NCI-H2107 treated with DMSO at 0.1 percent for 48 hours (cell line): Measurements from ENCODE around the gene NFYC.

Source experiments
- DNase-seq: peaks from one replicate; lab custom pipeline; 2025; ENCODE audit not compliant: unreplicated experiment; lab: John Stamatoyannopoulos, UW

The NFYC gene

GRCh38 chr1:40691538-40692428 lies at the start of gene NFYC:
TSS of gene NFYC (plus strand) at chr1:40691704. CDS start at chr1:40738844, 47,140 bp downstream.
- peak; percentile 96 for DNase-seq

GRCh38 chr1:40645118-40645680 lies 46.3 kb upstream of the NFYC start:
- no peak for DNase-seq

- DNase-seq: no peak
Measured at GRCh38 chr1:40646315-40646714, 45.2 kb upstream of the NFYC start.

GRCh38 chr1:40648200-40648599 lies 43.3 kb upstream of the NFYC start:
- DNase-seq: no peak

DNA sequence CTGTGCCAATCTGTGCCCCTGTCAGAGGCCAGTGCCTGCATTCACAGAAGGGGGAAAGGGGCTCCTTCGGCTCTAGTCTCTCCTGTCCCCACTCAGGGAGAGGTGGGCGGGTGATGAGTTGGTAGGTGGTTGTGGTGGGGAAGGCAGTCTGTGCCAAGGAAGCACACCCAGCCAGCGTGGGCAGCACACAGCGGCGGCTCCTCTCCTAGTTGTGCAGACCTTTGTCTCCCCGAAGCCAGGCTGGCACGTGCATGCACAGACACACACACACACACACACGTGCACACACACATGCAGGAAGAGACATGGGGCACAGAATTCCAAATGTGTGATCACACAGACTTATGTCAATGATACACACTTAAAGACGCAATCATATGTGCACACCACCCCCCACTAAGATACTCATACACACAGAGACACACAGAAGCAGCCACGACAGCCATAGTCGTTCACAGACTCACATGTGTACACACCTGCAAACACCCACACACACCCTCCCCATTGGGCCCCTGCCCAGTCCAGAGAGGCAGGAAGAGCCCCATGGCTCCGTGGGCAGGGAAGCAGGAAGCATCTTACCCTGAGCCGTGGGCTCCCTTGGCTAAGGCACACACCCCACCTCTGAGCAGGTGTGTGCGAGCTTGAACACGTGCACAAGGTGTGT lies 42.4 kb upstream of the NFYC start:
- no peak for DNase-seq

DNA sequence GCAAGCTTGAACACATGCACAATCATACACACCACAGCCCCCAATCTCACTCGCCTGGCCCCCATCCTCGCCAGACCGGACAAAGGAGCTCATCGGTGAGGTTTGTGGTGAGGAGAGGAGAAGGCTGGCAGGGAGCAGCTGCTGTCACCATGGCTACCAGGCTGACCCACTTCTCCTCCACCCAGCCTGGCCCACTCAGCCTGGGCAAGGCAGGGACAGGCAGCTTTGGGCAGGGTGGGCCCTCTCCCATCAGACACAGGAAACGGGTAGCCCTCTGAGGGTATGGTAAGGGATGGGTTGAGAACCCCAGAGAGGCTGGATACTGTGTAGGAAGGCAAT lies 41.9 kb upstream of the NFYC start:
- DNase-seq: peak; percentile 26

- no peak for DNase-seq
Measured at GRCh38 chr1:40650075-40650474, 41.4 kb upstream of the NFYC start.

- DNase-seq: no peak
Measured at GRCh38 chr1:40651138-40651857, 40.2 kb upstream of the NFYC start.

DNA sequence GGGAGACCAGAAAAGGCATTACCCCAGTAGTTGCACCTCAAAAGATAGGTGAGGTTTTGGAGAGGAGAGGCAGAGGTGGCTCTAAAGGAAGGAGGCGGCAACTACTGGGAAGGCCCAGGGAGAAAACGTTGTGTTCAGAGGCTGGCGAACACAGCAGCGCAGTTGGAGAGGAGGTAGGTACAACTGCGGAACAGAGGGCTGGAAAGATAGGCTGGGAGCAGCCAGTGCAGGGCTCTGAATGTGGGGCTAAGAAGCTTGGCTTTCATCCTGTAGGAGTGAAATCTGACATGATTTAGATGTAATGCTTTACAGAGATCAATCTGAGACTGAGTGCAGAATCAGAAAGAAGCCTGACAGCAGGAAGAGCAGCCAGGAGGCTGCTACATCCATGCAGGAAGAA lies 39.0 kb upstream of the NFYC start:
- no peak for DNase-seq

DNA sequence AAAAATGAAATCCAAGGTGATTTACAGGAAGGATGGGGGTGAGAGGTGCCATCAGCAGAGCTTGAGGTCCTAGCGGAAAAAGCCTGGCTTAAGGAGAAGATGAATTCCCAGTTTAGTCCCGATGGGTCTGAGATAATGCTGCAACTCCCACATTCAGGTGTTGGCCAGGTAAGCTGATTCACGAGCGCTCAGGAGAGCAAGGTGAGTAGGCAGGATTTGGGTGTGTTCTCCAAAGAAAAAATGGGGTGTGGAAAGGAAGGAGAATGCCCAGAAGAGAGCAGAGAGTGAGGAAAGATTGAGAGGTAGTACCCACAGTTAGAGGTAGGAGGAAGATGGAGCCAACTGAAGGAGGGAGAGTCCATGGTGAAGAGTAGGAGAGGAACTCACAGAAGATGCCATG lies 38.5 kb upstream of the NFYC start:
- no peak for DNase-seq

DNA sequence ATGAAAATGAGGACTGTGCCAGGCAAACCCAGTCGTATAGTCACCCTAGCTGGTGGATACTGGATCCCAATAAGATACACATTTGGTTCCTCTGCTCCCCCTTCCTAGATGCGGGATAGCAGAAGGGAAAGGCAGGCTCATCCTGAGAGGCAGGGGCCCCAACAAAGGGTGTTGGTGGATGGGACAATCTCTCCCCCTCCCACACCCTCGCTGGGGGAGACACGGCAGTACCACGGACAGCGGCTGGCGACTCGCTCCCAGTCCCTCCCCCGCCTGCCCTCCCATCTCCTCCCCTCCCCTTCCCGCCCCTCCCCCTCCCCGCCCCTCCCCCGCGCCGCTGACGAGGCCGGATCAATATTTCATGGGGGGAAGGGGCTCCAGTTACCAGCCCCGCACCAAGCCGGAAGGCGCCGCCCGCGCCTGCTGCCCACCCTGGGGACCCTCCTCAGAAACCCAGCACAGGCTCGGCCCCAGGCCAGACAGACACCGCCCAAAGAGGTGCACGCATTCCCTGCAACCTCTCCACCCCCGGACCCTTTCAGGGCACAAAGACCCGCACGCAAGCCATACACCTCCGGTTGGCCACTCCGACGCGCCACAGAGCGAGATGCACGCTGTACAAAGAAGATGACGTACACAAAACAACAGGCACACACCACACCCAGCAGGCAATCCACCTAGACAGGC lies 37.5 kb upstream of the NFYC start:
- DNase-seq: peak; percentile 73

DNA sequence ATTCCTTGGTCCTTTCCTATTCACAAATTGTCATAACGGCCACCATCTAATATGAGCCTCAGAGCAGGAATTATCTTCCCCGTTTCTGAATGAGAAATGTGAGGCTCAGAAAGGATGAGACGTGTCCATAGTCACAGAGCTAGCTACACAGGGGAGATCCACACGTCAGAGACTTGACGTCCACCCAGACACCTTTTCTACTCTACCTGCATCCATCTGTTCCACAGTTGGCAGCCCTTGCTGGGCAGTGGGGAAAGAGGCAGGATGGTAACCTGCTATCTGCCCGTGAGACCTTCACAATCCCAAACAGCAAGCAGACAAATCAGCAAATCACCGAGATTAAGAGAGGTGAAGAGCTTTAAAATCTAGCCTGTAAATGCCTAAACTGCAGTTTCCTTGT lies 34.5 kb upstream of the NFYC start:
- no peak for DNase-seq

DNA sequence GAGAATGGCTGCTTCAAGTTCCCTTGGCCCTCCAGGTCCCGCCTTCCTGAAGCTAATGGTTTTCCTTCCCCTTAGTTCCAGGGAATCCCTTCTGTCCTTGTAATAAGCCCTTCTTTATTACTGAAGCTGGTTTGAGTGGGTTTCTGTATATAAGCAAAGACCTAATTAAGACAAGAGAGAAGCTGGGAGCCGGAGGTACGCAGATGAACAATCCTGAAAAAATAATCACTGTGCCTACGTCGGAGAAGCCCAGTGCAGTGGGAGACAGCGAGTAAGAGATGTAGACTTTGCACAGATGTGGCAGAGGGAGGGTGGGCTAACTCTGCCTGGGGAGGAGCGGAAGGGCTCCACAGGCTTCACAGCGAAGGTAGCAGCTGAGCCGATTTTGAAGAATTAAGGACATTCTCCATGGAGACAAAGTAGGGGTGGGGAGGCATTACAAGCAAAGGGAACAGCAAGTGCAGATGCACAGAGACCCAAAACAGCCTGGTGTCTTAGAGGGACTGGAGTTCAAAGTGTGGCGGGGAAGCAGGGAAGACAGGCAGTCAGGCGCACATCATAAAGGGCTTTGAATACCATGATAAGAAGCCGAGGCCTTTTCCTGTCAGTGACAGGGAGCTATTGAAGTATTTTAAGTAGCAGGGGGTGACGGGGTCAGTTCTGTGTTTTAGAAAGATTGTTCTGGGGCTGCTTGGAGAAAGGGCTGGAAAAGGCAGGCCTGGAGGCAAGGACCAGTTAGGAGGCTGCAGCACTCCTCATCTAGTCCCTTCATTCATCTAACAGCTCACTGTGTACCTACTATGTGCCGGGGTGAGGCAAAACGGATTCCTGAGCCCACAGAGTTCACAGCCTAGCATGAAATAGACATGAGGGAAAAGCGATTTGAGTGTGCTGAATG lies 32.5 kb upstream of the NFYC start:
- no peak for DNase-seq

DNA sequence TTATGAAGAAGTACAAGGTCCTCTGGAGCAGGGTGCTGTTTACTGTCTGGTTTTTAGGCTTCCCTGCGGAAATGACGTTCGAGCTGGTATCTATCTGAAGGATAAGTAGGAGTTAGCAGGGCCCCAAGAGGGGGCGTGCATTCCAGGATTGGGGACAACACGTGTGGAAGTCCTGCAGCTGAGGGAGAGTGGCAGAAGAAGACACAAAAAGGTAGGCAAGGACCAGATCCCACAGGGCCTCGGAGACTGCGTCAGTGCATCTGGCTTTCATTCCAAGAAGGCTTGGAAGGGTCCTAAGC lies 31.9 kb upstream of the NFYC start:
- no peak for DNase-seq

DNA sequence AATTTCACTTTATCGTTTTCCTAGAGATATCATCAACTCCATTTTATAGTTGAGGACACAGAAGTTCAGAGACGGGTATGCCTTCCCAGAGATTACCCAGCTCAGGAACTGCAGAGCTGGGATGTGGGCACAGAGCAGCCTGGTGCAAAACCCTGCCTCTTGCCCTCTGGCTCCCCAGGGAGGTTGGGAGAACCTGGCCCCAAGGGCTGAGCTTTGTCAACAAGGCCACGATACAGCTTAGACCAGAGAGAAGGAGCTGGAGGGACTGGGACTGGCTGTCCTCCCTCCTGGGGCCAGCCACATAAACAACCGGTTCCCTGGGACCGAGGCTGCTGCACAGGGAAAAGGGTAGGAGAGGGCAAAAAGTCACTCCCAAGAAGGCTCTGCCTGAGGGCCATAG lies 29.8 kb upstream of the NFYC start:
- DNase-seq: no peak

DNA sequence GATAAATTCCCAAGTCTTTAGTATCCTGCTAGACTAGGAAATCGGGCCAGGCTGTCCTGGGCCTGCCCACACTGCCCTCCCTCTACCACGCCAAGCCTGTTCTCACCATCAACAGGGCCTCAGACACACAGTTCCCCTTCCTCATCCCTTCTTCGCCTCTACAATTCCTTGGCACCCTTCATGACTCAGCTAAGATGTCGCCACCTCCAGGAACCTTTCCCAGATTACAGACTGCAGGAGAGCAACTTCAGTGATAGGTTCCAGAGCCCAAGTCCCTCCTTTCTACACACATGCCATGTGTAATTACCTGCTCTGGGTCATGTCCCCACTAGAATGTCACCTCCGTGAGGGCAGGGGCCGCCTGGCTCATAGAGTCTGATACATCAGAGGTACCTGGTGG lies 29.4 kb upstream of the NFYC start:
- DNase-seq: no peak

- peak; percentile 94 for DNase-seq
Measured at GRCh38 chr1:40662864-40663263, 28.6 kb upstream of the NFYC start.

DNA sequence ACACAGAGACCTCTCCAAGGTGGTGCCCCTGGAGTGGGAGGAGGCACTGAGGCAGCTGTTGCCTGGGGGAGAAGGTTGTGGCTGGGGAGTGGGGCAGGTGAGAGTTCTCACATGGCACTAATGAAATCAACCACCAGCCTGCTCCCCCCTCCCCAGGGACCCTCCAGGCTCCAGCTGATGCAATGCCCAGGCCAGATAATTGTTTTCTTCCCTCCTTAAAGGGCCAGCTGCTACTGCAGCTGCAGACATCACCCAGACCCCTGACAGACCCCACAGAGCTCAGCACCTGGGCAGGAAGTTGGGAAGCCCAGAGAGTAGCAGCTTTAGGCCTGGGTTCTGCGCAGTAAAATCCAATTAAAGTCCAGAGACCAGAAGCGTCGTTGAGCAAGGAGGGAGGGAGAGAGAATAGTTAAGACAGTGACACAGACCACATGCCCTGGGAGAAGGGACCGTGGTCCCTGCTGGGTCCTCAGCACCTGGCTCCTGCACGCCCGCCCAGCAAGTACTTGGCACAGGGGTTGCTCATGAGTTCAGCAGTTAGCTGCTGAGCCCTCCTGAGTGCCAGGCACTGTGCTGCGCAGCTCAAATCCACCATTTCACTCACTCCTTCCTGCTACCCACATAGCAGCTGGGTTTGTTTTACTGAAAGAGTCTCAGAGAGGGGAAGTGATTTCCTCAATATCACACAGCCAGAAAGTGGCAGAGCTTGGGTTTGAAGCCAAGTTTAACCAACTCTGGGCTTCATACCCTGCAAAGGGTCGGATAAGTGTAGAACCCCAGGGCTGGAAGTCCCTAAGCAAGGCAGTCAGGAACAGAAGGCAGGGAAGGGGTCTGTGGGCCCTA lies 28.0 kb upstream of the NFYC start:
- peak; percentile 82 for DNase-seq

GRCh38 chr1:40664167-40664537 lies 27.4 kb upstream of the NFYC start:
- DNase-seq: peak; percentile 69
